Ovary (tissue), 9 donors: Measurements from ENCODE around the gene TCEA2. TPM values are rescaled to one million over a fixed set of nuclear protein-coding genes. Genes with fewer than 3 reads are reported as not detected.

Source experiments
- DNase-seq, 5 donors: peaks; one replicate each; pipeline ENCODE4 v3.0.0-alpha.2; 2019 to 2020
- H3K27ac ChIP-seq, 2 donors: fragments of 200-600 bp; one replicate each; pipeline versions ENCODE4 v1.5.1 to v1.8.0; 2019 to 2022
- H3K27me3 ChIP-seq: fragments of 200-600 bp; one replicate; pipeline ENCODE4 v1.8.0; 2022
- H3K36me3 ChIP-seq: fragments of 200-600 bp; sonication (generic); one replicate; pipeline ENCODE4 v1.5.1; 2019
- H3K4me1 ChIP-seq: one replicate; pipeline ENCODE4 v1.8.1; 2013; ENCODE audit warnings: mild to moderate bottlenecking, moderate library complexity; ENCODE audit not compliant: insufficient read depth
- H3K4me3 ChIP-seq: fragments of 200-600 bp; sonication (generic); one replicate; pipeline ENCODE4 v1.5.1; 2017
- H3K9me3 ChIP-seq, 2 donors: fragments of 200-600 bp in 1 of 2; sonication (generic) in 1 of 2; one replicate each; pipeline versions ENCODE4 v1.5.1 to v1.8.1; 2013 to 2019; ENCODE audit warnings: mild to moderate bottlenecking in 1 of 2, moderate library complexity in 1 of 2
- CTCF ChIP-seq, 3 donors: fragments of 450-650 bp in 2 of 3; fragments of 200-600 bp in 1 of 3; IDR thresholded peaks; one replicate each; pipeline versions ENCODE4 v1.5.1 to v1.8.0; 2016 to 2022; ENCODE audit warnings: antibody characterized with exemption in 3 of 3, mild to moderate bottlenecking in 1 of 3
- EP300 ChIP-seq: sonication (generic); formaldehyde crosslinking; IDR thresholded peaks from one replicate; pipeline ENCODE4 v1.6.1; 2017; ENCODE audit warnings: antibody characterized with exemption
- POLR2A ChIP-seq: fragments of 450-650 bp; IDR thresholded peaks from one replicate; pipeline ENCODE4 v1.6.1; 2017; ENCODE audit warnings: antibody characterized with exemption, mild to moderate bottlenecking, moderate library complexity
- WGBS, 3 donors: extraction: QIAGEN DNeasy Blood & Tissue Kit in 1 of 3; methylation state at CpG; one replicate each; pipeline versions ENCODE4 v1.1.5 to v1.1.7; 2013 to 2017; 5-methylcytosine and 5-hydroxymethylcytosine counted together
- intact Hi-C, 4 donors: fragments of 100-400 bp; cut with DNase I; formaldehyde crosslinking; loops; one replicate each; pipeline versions ENCODE4 v1.11.0 to v1.15.1; 2022 to 2023
- polyA plus RNA-seq, 2 donors: library from polyadenylated mRNA; stranded (reverse); fragments of 200-250 nt in 1 of 2; fragments of 350-450 nt in 1 of 2; fragmentation: Illumina TruSeq in 1 of 2; extraction: RNeasy Lipid Tissue Mini Kit (QIAGEN cat#74804) in 1 of 2; gene quantifications; one replicate each; pipeline ENCODE4 v1.2.3, GENCODE V29; 2013 to 2014
- total RNA-seq, 7 donors: library from RNA; depleted of rRNA in 2 of 7; stranded (reverse); fragments of >200 nt in 2 of 7; fragmentation: NEBNext Ultra II Directional in 3 of 7; extraction: Animal tissue kit (Norgen Biotek cat#: 25700) in 3 of 7; gene quantifications; one replicate each; pipeline versions ENCODE4 v1.1.0 to v1.2.4, GENCODE V29; 2016 to 2023
- donor health status: DM: no; HTN: no; CAD: no; lungs with moderate emphysema.
- donor health status: DM: no; HTN: no; CAD: no.
- donor health status: Bipolar disorder and iron deficiency.
- donor health status: DM: yes; HTN: yes; CAD: no.
- donor health status: DM: no; HTN: no; CAD: no.
- donor health status: DM: yes; HTN: yes; CAD: no.

Gene TCEA2
- total and polyA plus RNA-seq, 9 donors = 20.0 to 93.5 (median 71.9) TPM

- no peak for TF ChIP-seq EP300
- no peak for TF ChIP-seq POLR2A
- no peak for TF ChIP-seq CTCF (IDR thresholded peaks at IDR 0.05)
- Histone ChIP-seq H3K36me3 (no peaks in the 10 kb centered on the region), H3K4me1 (no peaks in the 10 kb centered on the region), H3K9me3 (no peaks in the 10 kb centered on the region), H3K27me3 (no peaks in the 10 kb centered on the region), H3K4me3 (no peak overlapping the region), H3K27ac (no peak overlapping the region)
- 93 to 97% (median 96%) methylated on average over 17 of the region's 17 CpGs for WGBS, 3 donors
- DNase-seq = no peak
- intact Hi-C loops = no loop called here
These were observed 40.2 kb upstream of the TCEA2 start for GRCh38 chr20:64022671-64023360.

GRCh38 chr20:64023361-64024140 is 39.4 kb upstream of the TCEA2 start:
- DNase-seq = no peak
- intact Hi-C loops = no loop called here
- WGBS, 3 donors = 74 to 83% (median 76%) methylated on average over 15 of the region's 15 CpGs
- no peak overlapping the region for H3K4me3 ChIP-seq
- H3K27me3 ChIP-seq = no peaks in the 10 kb centered on the region
- no peak overlapping the region for H3K27ac ChIP-seq
- no peaks in the 10 kb centered on the region for H3K36me3 ChIP-seq
- TF ChIP-seq CTCF (IDR thresholded peaks at IDR 0.05) (no peak), EP300 (no peak), POLR2A (no peak)
- no peaks in the 10 kb centered on the region for H3K9me3 ChIP-seq
- no peaks in the 10 kb centered on the region for H3K4me1 ChIP-seq

GRCh38 chr20:64024141-64024990 is 38.6 kb upstream of the TCEA2 start:
- Histone ChIP-seq H3K27me3 (no peaks in the 10 kb centered on the region), H3K9me3 (no peaks in the 10 kb centered on the region), H3K27ac (no peak overlapping the region), H3K4me3 (no peak overlapping the region), H3K4me1 (no peaks in the 10 kb centered on the region), H3K36me3 (no peaks in the 10 kb centered on the region)
- intact Hi-C loops = no loop called here
- no peak for DNase-seq
- TF ChIP-seq EP300 (no peak), POLR2A (no peak), CTCF (IDR thresholded peaks at IDR 0.05) (no peak)
- 87 to 92% (median 87%) methylated on average over 17 of the region's 17 CpGs for WGBS, 3 donors

GRCh38 chr20:64025101-64025825 is 37.7 kb upstream of the TCEA2 start:
- Histone ChIP-seq H3K4me1 (no peaks in the 10 kb centered on the region), H3K27me3 (no peaks in the 10 kb centered on the region), H3K27ac (no peak overlapping the region), H3K4me3 (no peak overlapping the region), H3K9me3 (no peaks in the 10 kb centered on the region), H3K36me3 (no peaks in the 10 kb centered on the region)
- 94 to 96% (median 95%) methylated on average over 18 of the region's 18 CpGs for WGBS, 3 donors
- TF ChIP-seq CTCF (IDR thresholded peaks at IDR 0.05) (no peak), POLR2A (no peak), EP300 (no peak)
- intact Hi-C loops = no loop called here
- DNase-seq = no peak
